OCI-LY3 (cell line): ENCODE results near the gene TUNAR.

Experiments
- H2AFZ ChIP-seq: fragments of 200-600, 300-600 bp; shearing (Covaris generic); 2 replicates; pipeline ENCODE4 v1.6.0; 2014; ENCODE audit warnings: antibody characterized with exemption, low read depth, low read length
- H3K27ac ChIP-seq: fragments of 200-600, 300-600 bp; sonication (generic); 2 replicates; pipeline ENCODE4 v1.5.1; 2014; ENCODE audit warnings: mild to moderate bottlenecking, low read length, moderate library complexity, mixed read lengths
- H3K27me3 ChIP-seq: fragments of 200-600, 300-600 bp; sonication (generic); 2 replicates; pipeline ENCODE4 v1.6.1; 2014; ENCODE audit warnings: low read depth, low read length, mixed read lengths
- H3K36me3 ChIP-seq: fragments of 200-600, 300-600 bp; sonication (generic); replicated peaks from 2 replicates; pipeline ENCODE3; 2014; ENCODE audit warnings: low read depth, low read length, mixed read lengths
- H3K4me1 ChIP-seq: fragments of 300-600, 200-600 bp; sonication (generic); 2 replicates; pipeline ENCODE4 v1.6.1; 2014; ENCODE audit warnings: low read length, mixed read lengths
- H3K4me2 ChIP-seq: fragments of 200-600, 300-600 bp; sonication (generic); 2 replicates; pipeline ENCODE4 v1.6.1; 2014; ENCODE audit warnings: low read length, mixed read lengths
- H3K4me3 ChIP-seq: fragments of 300-600, 200-600 bp; sonication (generic); 2 replicates; pipeline ENCODE4 v1.5.1; 2014; ENCODE audit warnings: antibody characterized with exemption, mild to moderate bottlenecking, low read length, moderate library complexity
- H3K79me2 ChIP-seq: fragments of 300-600, 200-600 bp; shearing (Covaris generic); 2 replicates; pipeline ENCODE4 v1.6.1; 2014; ENCODE audit warnings: mild to moderate bottlenecking, low read length, mixed read lengths
- H3K9ac ChIP-seq: fragments of 300-600, 200-600 bp; shearing (Covaris generic); 2 replicates; pipeline ENCODE4 v1.6.0; 2014; ENCODE audit warnings: mild to moderate bottlenecking, low read length, moderate library complexity
- H3K9me3 ChIP-seq: fragments of 200-600, 300-600 bp; shearing (Covaris generic); 2 replicates; pipeline ENCODE4 v1.6.1; 2014; ENCODE audit warnings: low read length, mixed read lengths; ENCODE audit not compliant: insufficient read depth
- H4K20me1 ChIP-seq: fragments of 200-600, 300-600 bp; sonication (generic); 2 replicates; pipeline ENCODE4 v1.6.1; 2016; ENCODE audit warnings: low read length, mixed read lengths; ENCODE audit not compliant: insufficient read depth
- EZH2phosphoT487 ChIP-seq: fragments of 200-600 bp; shearing (Covaris generic); IDR thresholded peaks from 2 replicates; pipeline ENCODE4 v1.6.1; 2018; ENCODE audit warnings: antibody characterized with exemption, mixed run types, low read depth
- TF ChIP-seq, protein P1 (sequence below): fragments of 200-600, 300-600 bp; sonication (generic); IDR thresholded peaks from 2 replicates; pipeline ENCODE4 v1.5.1; 2014; ENCODE audit warnings: antibody characterized with exemption, low read length, low read depth

TUNAR gene

DNA sequence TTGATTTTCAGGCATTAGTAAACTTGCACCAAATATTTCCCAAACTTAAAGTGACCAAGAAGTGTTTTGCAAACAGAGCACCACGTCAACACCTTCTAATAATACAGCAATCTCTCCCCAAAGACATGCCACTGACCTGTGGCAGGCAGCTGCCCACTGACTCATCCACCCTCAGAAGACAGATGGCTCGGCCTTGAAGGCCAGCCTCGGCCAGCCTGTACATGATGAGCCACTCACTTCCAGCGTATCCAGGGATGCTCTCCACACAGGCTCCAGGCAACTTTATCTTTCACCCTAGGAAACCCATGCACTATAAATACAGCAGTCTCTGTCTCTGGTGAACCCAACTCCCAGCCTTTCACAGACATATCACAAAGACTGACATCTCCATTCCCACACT lies 62.7 kb downstream of the TUNAR start:
- Histone ChIP-seq H3K9ac (no peak overlapping the region), H4K20me1 (no peaks in the 10 kb centered on the region), H2AFZ (no peak overlapping the region), H3K36me3 (no peaks in the 10 kb centered on the region), H3K27me3 (no peaks in the 10 kb centered on the region), H3K27ac (no peak overlapping the region), H3K79me2 (no peaks in the 10 kb centered on the region), H3K4me1 (no peaks in the 10 kb centered on the region), H3K4me2 (no peak overlapping the region), H3K4me3 (no peak overlapping the region), H3K9me3 (no peaks in the 10 kb centered on the region)
- no peak for TF ChIP-seq EZH2phosphoT487
- TF ChIP-seq, protein P1, sequence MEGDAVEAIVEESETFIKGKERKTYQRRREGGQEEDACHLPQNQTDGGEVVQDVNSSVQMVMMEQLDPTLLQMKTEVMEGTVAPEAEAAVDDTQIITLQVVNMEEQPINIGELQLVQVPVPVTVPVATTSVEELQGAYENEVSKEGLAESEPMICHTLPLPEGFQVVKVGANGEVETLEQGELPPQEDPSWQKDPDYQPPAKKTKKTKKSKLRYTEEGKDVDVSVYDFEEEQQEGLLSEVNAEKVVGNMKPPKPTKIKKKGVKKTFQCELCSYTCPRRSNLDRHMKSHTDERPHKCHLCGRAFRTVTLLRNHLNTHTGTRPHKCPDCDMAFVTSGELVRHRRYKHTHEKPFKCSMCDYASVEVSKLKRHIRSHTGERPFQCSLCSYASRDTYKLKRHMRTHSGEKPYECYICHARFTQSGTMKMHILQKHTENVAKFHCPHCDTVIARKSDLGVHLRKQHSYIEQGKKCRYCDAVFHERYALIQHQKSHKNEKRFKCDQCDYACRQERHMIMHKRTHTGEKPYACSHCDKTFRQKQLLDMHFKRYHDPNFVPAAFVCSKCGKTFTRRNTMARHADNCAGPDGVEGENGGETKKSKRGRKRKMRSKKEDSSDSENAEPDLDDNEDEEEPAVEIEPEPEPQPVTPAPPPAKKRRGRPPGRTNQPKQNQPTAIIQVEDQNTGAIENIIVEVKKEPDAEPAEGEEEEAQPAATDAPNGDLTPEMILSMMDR, result no peak

DNA sequence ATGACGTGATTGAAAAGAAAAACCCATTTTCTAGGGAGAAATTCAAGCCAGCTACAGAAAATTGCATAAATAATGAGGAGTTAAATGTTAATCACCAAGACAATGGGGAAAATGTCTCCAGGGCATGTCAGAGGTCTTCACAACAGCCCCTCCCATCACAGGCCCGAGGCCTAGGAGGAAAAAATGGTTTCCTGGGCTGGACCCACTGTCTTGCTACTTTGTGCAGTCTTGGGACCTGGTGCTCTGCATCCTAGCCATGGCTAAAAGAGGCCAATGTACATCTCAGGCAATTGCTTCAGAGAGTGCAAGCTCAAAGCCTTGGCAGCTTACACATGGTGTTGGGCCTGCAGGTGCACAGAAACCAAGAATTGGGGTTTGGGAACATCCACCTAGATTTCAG lies 65.3 kb downstream of the TUNAR start:
- H3K27ac ChIP-seq, result no peak overlapping the region
- no peak overlapping the region for H2AFZ ChIP-seq
- no peaks in the 10 kb centered on the region for H3K4me1 ChIP-seq
- no peaks in the 10 kb centered on the region for H3K79me2 ChIP-seq
- no peaks in the 10 kb centered on the region for H3K9me3 ChIP-seq
- no peaks in the 10 kb centered on the region for H4K20me1 ChIP-seq
- TF ChIP-seq, protein P1, result no peak
- TF ChIP-seq EZH2phosphoT487, result no peak
- H3K27me3 ChIP-seq, result no peaks in the 10 kb centered on the region
- H3K4me2 ChIP-seq, result no peak overlapping the region
- H3K9ac ChIP-seq, result no peak overlapping the region
- no peak overlapping the region for H3K4me3 ChIP-seq
- no peaks in the 10 kb centered on the region for H3K36me3 ChIP-seq

DNA sequence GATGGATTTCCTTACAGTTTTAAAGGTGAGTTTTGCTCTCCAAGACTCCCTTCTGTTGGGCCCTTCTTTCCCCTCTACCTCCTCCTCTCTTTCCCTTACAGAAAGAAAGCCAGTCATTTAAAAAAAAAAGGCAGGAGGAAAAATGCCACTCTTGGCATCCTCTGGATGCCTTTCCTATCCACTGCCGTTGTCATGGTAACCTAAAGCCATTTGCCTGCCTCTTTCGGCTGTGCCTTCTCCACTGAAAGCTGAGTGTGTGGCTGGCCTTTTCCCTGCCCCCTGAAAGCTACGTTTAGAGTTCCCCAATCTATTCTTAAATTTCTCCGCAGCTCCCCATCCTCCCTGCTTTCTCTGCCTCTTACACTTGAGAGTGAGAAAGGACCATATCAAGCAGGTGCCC lies 67.1 kb downstream of the TUNAR start:
- no peak overlapping the region for H3K4me2 ChIP-seq
- no peak overlapping the region for H2AFZ ChIP-seq
- H4K20me1 ChIP-seq, result no peaks in the 10 kb centered on the region
- no peaks in the 10 kb centered on the region for H3K4me1 ChIP-seq
- no peaks in the 10 kb centered on the region for H3K9me3 ChIP-seq
- no peak for TF ChIP-seq EZH2phosphoT487
- TF ChIP-seq, protein P1, result no peak
- H3K36me3 ChIP-seq, result no peaks in the 10 kb centered on the region
- H3K4me3 ChIP-seq, result no peak overlapping the region
- no peaks in the 10 kb centered on the region for H3K27me3 ChIP-seq
- H3K27ac ChIP-seq, result no peak overlapping the region
- H3K79me2 ChIP-seq, result no peaks in the 10 kb centered on the region
- no peak overlapping the region for H3K9ac ChIP-seq

DNA sequence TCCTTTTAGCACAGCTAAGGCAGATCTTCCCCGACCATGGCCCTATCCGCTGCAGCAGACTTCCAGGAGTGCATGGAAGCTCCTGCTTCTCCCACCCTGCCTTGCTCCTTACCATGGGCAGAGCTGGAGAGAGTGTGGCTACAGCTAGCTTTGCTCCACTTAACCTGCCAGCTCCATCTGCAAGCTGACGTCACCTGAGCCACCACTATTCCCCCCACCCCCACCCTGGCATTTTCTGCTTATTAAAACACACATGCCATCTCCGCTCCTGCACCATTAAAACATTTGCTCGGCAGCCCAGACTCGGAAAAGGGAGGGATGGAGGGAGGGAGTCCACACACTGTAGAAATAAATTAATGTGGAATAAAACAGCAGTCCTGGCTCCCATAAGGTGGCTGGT lies 67.8 kb downstream of the TUNAR start:
- H3K9me3 ChIP-seq, result no peaks in the 10 kb centered on the region
- H3K36me3 ChIP-seq, result no peaks in the 10 kb centered on the region
- no peaks in the 10 kb centered on the region for H3K4me1 ChIP-seq
- no peaks in the 10 kb centered on the region for H4K20me1 ChIP-seq
- H3K27me3 ChIP-seq, result no peaks in the 10 kb centered on the region
- H3K4me3 ChIP-seq, result no peak overlapping the region
- TF ChIP-seq, protein P1, result no peak
- TF ChIP-seq EZH2phosphoT487, result no peak
- no peak overlapping the region for H2AFZ ChIP-seq
- H3K9ac ChIP-seq, result no peak overlapping the region
- H3K27ac ChIP-seq, result no peak overlapping the region
- no peak overlapping the region for H3K4me2 ChIP-seq
- no peaks in the 10 kb centered on the region for H3K79me2 ChIP-seq
